ENCODE measurements around the gene TNRC6A.

DNA sequence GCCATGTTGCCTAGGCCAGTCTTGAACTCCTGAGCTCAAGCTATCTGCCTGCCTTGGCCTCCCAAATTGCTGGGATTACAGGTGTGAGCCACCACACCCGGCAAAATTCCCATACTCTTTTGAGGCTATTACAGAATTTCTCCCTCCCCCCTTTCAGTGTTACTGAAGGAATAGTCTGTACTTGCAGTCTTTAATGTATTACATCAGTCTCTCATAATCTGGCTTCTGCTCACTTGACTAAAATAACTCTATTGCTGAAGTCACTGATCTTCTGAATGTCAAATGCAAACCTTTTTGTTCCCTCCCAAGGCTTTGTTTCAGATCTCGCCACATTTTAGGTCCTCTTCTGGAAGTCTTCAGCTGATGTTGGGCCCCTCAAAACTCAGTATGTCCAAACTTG lies 51.8 kb downstream of the TNRC6A start:
- TF ChIP-seq EZH2 (IDR thresholded peaks at IDR 0.05; ENCODE audit: insufficient read depth, poor library complexity, severe bottlenecking), result no peak
- no peak for TF ChIP-seq EZH2phosphoT487 (IDR thresholded peaks at IDR 0.05; ENCODE audit: insufficient read depth, low read depth)
